ENCODE data around the gene PFN4.
"Not testable (repeated sequence)": the region's sequence is repeated elsewhere in the genome, so short reads cannot be mapped to it uniquely, and the experiment has no call there.

The PFN4 gene

GRCh38 chr2:24110660-24111303 is 12.4 kb downstream of the PFN4 start:
- no peak for DNase-seq

DNA sequence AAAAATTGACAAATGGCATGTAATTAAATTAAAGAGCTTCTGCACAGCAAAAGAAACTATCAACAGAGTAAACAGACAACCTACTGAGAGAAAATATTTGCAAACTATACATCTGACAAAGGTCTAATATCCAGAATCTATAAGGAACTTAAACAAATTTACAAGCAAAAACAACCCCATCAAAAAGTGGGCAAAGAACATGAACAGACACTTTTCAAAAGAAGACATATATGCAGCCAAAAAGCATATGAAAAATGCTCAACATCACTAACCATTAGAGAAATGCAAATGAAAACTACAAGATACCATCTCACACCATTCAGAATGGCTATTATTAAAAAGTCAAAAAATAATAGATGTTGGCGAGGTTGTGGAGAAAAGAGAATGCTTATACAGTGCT is 13.7 kb downstream of the PFN4 start:
- not testable (repeated sequence) for DNase-seq

- DNase-seq = no peak
Measured at GRCh38 chr2:24107336-24107735, 15.8 kb downstream of the PFN4 start.

DNA sequence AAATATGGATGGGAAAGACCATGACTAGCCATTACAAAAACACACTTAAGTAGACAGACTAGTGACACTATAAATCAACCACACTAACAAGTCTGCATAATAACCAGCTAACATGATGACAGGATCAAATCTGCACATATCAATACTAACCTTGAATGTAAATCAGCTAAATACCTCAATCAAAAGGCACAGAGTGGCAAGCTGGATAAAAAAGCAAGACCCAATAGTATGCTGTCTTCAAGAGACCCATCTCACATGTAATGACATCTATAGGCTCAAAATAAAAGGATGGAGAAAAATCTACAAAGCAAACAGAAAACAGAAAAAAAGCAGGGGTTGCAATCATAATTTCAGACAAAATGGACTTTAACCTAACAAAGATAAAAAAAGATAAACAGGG is 16.3 kb downstream of the PFN4 start:
- no peak for DNase-seq

- no peak for DNase-seq
Measured at GRCh38 chr2:24105816-24106215, 17.3 kb downstream of the PFN4 start.

DNA sequence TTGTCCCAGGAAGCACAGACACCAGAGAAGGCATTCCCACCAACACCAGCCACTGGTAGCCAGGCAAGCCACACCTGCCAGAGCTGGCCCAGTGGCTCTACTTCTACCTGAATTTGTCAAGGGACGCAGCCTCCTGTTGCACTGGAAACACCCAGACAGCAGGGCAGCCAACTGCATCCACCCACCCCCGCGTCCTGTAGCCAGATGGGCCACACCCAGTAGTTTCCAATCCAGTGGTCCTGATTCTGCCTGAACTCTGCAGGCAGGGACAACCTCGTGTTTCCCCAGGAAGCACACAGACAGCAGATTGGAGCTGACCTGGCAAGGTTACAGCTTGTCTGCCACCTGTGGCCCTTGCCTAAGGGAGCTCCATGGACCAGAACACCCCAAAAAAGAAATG is 18.2 kb downstream of the PFN4 start:
- no peak for DNase-seq

- DNase-seq = no peak
Measured at GRCh38 chr2:24104110-24104650, 19.0 kb downstream of the PFN4 start.

GRCh38 chr2:24102677-24103076 is 20.5 kb downstream of the PFN4 start:
- DNase-seq = no peak

DNA sequence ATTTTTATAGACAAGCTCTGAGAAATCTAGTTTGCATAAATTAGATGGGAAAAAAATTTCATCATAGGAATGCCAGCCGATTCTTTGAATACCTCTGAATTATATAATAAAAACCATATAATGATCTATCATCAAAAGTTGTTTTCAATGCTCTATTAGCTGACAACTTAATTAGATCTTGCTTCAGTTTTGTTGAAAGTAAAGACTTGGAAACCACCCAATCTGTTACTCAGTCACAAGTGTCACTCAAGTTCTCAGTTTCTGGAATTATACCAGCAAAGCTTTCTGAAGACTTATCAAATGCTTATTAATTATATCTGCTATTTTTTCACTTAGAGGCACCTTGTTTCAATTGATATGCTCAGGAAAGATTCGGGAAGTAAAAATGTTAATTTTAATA is 21.1 kb downstream of the PFN4 start:
- DNase-seq = no peak

DNA sequence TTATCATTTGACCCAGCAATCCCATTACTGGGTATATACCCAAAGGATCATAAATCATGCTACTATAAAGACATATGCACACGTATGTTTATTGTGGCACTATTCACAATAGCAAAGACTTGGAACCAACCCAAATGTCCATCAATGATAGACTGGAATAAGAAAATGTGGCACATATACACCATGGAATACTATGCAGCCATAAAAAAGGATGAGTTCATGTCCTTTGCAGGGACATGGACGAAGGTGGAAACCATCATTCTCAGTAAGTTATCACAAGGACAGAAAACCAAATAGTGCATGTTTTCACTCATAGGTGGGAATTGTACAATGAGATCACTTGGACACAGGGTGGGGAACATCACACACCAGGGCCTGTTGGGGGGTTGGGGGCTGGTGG is 22.4 kb downstream of the PFN4 start:
- not testable (repeated sequence) for DNase-seq

GRCh38 chr2:24095171-24095677 is 27.9 kb downstream of the PFN4 start:
- DNase-seq = not testable (repeated sequence)

DNA sequence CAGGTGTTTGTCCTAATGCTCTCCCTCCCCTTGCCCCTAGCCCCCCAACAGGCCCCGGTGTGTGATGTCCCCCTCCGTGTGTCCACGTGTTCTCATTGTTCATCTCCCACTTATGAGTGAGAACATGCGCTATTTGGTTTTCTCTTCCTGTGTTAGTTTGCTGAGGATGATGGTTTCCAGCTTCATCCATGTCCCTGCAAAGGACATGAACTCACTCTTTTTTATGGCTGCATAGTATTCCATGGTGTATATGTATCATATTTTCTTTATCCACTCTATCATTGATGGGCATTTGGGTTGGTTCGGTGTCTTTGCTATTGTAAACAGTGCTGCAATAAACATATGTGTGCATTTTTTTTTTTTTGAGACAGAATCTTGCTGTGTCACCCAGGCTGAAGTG is 29.9 kb downstream of the PFN4 start:
- not testable (repeated sequence) for DNase-seq

GRCh38 chr2:24088821-24089359 is 34.2 kb downstream of the PFN4 start:
- DNase-seq = no peak

GRCh38 chr2:24087032-24087431 is 36.1 kb downstream of the PFN4 start:
- no peak for DNase-seq

DNA sequence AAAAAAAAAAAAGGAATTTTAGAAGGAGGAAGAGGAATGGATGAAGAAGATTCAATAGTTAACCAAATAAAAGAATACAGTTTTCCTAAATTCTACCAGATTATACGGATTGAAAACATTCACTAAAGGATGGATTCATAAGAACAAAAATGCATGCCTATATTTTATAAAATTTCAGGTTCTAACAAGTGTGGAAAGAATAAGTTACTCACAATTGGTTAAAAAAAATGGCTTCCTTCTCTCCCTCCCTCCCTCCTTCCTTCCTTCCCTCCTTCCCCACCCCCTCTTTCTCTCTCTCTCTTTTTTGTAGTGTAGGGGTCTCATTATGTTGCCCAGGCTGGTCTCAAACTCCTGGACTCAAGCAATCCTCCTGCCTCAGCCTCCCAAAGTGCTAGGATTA is 36.9 kb downstream of the PFN4 start:
- no peak for DNase-seq

- no peak for DNase-seq
Measured at GRCh38 chr2:24085200-24085489, 38.0 kb downstream of the PFN4 start.

DNA sequence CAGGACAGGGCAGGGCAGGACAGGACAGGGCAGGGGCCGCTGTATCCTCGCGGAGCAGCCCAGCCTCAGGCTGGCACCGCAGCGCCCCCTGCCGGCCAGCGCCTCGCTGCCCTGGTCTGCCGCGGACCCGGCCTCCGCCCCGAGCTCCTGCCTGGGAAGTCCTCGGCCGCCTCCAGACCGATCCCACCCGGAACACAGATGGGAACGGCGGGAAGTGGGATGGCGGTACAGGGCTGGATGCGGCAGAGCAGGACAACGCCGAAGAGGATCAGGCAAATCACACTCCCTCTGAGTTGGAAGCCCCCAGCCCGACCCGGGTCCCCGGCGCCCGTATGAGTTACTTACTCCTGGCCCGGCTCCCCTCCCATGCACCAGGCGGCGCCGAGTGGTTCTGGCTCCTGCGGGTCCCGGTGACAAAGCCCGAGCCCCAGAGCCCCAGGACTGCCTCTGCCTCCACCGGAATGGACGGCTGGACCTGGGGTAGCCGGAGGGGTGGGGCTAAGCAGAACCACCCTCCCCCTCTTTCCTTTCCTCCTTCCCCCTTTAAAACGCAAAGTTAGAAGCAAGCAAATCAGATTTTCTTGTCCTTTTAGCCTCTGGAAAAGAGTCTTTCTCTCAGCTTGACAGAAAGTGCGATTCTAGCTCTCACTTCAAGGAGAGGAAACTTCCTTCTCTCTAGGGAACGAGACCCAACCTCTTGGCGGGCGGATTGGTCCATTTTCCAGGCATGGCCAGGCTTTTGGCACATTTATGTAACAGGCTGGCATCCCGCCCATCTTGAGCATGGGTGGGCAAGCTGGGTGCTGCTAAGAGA is 38.5 kb downstream of the PFN4 start, which contains the start of gene TP53I3:
TP53I3 (minus strand) TSS at position 449 of the 814 bp plus-strand sequence. CDS start 508 bp downstream, outside the sequence.
- peak; percentile 87 for DNase-seq

DNA sequence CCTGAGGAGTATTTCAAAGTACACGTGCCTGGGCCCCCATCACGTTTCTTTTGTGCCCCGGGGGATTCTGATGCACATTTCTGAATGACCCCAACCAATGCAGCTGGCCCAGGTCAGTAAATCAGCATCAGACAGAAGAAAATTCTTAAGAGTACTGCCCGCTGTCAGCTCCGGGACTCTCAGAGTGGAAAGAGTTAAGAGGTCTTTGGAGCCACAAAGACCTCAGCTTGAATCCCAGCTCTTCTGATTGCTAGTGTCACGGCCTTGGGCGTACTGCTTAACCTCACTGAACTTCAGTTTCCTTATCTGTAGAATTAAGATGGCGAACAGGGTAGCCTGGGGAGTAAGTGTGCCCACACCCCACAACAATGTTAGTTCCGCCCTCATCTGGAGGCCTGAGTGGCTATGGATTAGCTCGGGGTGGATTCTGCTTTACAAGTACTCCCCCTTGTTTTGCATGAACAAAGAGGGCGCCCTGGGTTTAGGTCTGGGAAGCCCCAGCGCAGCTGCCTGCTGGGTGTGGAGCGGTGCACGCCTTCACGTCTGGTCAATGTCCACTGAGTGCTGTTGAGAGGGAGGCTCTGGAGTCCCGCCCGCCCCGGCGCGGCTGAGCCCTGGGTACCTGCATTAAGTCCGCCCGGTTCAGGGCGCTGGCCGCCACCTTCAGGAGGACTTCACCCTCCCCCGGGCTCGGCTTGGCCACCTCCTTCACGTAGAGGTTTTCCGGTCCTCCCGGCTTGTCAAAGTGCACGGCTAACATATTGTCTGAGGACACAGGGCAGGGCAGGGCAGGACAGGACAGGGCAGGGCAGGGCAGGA is 39.4 kb downstream of the PFN4 start:
- peak; percentile 79 for DNase-seq

- no peak for DNase-seq
Measured at GRCh38 chr2:24082787-24083566, 40.2 kb downstream of the PFN4 start.

DNA sequence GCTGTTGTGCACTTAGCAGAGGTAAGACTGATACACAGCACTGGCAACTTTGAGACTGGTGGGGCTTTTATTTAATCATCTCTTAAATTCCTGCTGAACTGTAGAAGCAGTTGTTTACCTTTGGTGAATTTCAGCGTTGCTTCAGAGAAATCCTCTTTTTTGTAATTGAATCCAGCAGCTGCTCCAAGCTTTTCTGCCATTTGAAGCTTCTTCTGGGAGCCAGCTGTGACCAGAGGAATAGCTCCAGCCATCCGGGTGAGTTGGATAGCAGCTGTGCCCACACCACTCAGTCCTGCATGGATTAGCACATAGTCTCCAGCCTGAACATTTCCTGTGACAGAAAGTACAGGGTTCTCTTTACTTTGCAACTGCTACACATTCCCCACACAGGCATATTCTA is 42.4 kb downstream of the PFN4 start:
- peak; percentile 21 for DNase-seq

- DNase-seq = no peak
Measured at GRCh38 chr2:24077879-24078278, 45.3 kb downstream of the PFN4 start.

DNA sequence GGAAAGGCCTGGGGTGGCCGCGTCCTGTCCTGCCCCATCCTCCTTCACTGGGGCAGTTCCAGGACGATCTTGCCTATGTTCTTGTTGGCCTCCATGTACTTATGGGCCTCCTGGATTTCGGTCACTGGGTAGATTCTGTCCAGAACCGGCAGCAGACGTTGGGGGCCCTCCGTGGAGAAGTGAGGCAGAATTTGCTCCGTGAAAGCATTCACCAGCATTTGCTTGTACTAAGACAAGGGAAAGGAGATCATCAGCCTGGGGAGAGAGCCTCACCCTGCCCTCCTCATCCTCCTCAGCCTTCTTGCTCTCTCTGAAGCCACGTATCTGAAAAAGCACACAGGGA is 45.6 kb downstream of the PFN4 start:
- DNase-seq = no peak
